ENCODE data around the gene HBS1L.

DNA sequence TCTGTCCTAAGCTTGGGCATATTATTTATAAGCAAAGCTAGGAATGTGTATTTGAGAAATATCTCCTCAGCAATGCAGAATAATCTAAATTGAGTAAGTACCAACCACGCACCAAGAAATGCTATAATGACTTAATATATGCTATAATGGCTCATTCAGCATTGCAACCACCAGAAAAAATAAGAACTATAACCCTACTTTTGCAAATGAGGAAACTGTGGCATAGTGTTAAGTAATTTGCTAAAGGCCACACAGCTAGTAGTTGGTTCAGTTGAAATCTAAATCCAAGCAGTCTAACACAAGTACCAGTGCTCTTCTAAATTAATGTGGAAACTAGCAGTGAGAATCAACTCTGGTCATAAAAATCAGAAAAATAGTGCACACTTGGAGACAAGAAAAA is 35.7 kb downstream of the HBS1L start:
- TF ChIP-seq, protein P1, sequence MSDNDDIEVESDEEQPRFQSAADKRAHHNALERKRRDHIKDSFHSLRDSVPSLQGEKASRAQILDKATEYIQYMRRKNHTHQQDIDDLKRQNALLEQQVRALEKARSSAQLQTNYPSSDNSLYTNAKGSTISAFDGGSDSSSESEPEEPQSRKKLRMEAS (CRISPR knock-in tag; IDR thresholded peaks at IDR 0.05) = no peak
- TF ChIP-seq, protein P2, sequence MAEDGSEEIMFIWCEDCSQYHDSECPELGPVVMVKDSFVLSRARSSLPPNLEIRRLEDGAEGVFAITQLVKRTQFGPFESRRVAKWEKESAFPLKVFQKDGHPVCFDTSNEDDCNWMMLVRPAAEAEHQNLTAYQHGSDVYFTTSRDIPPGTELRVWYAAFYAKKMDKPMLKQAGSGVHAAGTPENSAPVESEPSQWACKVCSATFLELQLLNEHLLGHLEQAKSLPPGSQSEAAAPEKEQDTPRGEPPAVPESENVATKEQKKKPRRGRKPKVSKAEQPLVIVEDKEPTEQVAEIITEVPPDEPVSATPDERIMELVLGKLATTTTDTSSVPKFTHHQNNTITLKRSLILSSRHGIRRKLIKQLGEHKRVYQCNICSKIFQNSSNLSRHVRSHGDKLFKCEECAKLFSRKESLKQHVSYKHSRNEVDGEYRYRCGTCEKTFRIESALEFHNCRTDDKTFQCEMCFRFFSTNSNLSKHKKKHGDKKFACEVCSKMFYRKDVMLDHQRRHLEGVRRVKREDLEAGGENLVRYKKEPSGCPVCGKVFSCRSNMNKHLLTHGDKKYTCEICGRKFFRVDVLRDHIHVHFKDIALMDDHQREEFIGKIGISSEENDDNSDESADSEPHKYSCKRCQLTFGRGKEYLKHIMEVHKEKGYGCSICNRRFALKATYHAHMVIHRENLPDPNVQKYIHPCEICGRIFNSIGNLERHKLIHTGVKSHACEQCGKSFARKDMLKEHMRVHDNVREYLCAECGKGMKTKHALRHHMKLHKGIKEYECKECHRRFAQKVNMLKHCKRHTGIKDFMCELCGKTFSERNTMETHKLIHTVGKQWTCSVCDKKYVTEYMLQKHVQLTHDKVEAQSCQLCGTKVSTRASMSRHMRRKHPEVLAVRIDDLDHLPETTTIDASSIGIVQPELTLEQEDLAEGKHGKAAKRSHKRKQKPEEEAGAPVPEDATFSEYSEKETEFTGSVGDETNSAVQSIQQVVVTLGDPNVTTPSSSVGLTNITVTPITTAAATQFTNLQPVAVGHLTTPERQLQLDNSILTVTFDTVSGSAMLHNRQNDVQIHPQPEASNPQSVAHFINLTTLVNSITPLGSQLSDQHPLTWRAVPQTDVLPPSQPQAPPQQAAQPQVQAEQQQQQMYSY (CRISPR knock-in tag; IDR thresholded peaks at IDR 0.05) = no peak
- TF ChIP-seq KAT7 (CRISPR knock-in tag; IDR thresholded peaks at IDR 0.05; ENCODE audit: borderline replicate concordance) = no peak

Data from WTC11 (cell line).